ENCODE measurements around the gene ANKRD12.

- TF ChIP-seq CTCF (IDR thresholded peaks at IDR 0.05; ENCODE audit: low read depth, low read length, poor library complexity, severe bottlenecking) = peak; percentile 26
- TF ChIP-seq EZH2phosphoT487 (IDR thresholded peaks at IDR 0.05; ENCODE audit: borderline replicate concordance, low read length) = no peak
Observed at GRCh38 chr18:9334973-9335696, 198.6 kb downstream of the ANKRD12 start.

Data from DOHH2 (cell line).